K562 (cell line): ENCODE data around the gene AIFM3. TPM values are rescaled to one million over a fixed set of nuclear protein-coding genes. Genes with fewer than 3 reads are reported as not detected.
A peak's percentile ranks its signal among the peaks of the same experiment; 100 is the strongest.

Experiments
- ADNP ChIP-seq: fragments of 200-800 bp; sonication (Bioruptor generic); IDR thresholded peaks from 2 replicates; pipeline ENCODE4 v1.6.1; 2016; ENCODE audit warnings: missing genetic modification characterization, missing compliant biosample characterization
- FOSL1 ChIP-seq: fragments of 200-800 bp; sonication (Bioruptor generic); conservative IDR thresholded peaks from 2 replicates; pipeline ENCODE4 v1.6.1; 2016; ENCODE audit warnings: missing genetic modification characterization, missing compliant biosample characterization
- HNRNPH1 ChIP-seq: fragments of 200-400 bp; formaldehyde crosslinking; optimal IDR thresholded peaks from 2 replicates; pipeline ENCODE3; 2017; ENCODE audit warnings: low read depth, mild to moderate bottlenecking, low read length, moderate library complexity
- IRF9 ChIP-seq: fragments of 450-650 bp; IDR thresholded peaks from 2 replicates; pipeline ENCODE4 v1.6.1; 2016; ENCODE audit warnings: missing biosample characterization, missing genetic modification characterization
- LARP7 ChIP-seq: fragments of 450-650 bp; IDR thresholded peaks from 2 replicates; pipeline ENCODE4 v1.6.1; 2016
- NEUROD1 ChIP-seq: fragments of 150-350 bp; IDR thresholded peaks from 2 replicates; pipeline ENCODE4 v1.6.1; 2014; ENCODE audit warnings: borderline replicate concordance, low read length, low read depth; ENCODE audit not compliant: partially characterized antibody
- SMARCA4 ChIP-seq: fragments of 450-650 bp; IDR thresholded peaks from 2 replicates; pipeline ENCODE4 v1.6.1; 2016
- TEAD2 ChIP-seq: fragments of 450-650 bp; IDR thresholded peaks from 2 replicates; pipeline ENCODE4 v1.6.1; 2016; ENCODE audit warnings: missing genetic modification characterization, control low read depth, missing compliant biosample characterization
- ZBTB11 ChIP-seq, 3 experiments: fragments of 200-800 bp in 1 of 3; fragments of 250-450 bp in 1 of 3; fragments of 450-650 bp in 1 of 3; sonication (Bioruptor Pico) in 1 of 3; sonication (Bioruptor generic) in 1 of 3; formaldehyde crosslinking in 1 of 3; IDR thresholded peaks; 2 replicates each; pipeline versions ENCODE4 v1.6.1 to v1.8.0; 2016 to 2022; ENCODE audit warnings: mild to moderate bottlenecking in 2 of 3, missing genetic modification characterization in 2 of 3, missing compliant biosample characterization in 1 of 3, moderate library complexity in 1 of 3
- ZBTB34 ChIP-seq: fragments of 250-450 bp; sonication (Bioruptor Pico); IDR thresholded peaks from 2 replicates; pipeline ENCODE4 v1.8.0; 2021; ENCODE audit warnings: mild to moderate bottlenecking, moderate library complexity
- ZBTB5 ChIP-seq: fragments of 450-650 bp; IDR thresholded peaks from 2 replicates; pipeline ENCODE4 v1.6.1; 2017; ENCODE audit warnings: antibody characterized with exemption
- ZC3H11A ChIP-seq: IDR thresholded peaks from 2 replicates; pipeline ENCODE4 v1.6.1; 2012; ENCODE audit warnings: low read depth, low read length, improper control_type of control experiment
- ZMIZ1 ChIP-seq, 2 experiments: fragments of 150-350 bp in 1 of 2; IDR thresholded peaks; 2 replicates each; pipeline ENCODE4 v1.6.1; 2012 to 2016; ENCODE audit warnings: low read depth in 2 of 2, low read length in 2 of 2, mild to moderate bottlenecking in 1 of 2, moderate library complexity in 1 of 2
- ZNF316 ChIP-seq: fragments of 450-650 bp; IDR thresholded peaks from 2 replicates; pipeline ENCODE4 v1.6.1; 2016
- ZNF395 ChIP-seq: fragments of 200-800 bp; sonication (Bioruptor generic); IDR thresholded peaks from 2 replicates; pipeline ENCODE4 v1.6.1; 2017; ENCODE audit warnings: missing genetic modification characterization, missing compliant biosample characterization
- polyA plus RNA-seq, 8 experiments: library from polyadenylated mRNA; depleted of rRNA in 4 of 8; stranded (reverse) in 5 of 8; unstranded in 3 of 8; fragments of >200 nt; fragmentation: Nextera tagmentation in 2 of 8; fragmentation: Illumina TruSeq in 1 of 8; extraction: Ambion mirVana in 2 of 8; extraction: Trizol in 1 of 8; gene quantifications; 2 replicates each; pipeline versions ENCODE4 v1.2.1 to v1.2.3, GENCODE V29; 2011 to 2014; ENCODE audit warnings: inconsistent platforms in 1 of 8, missing spikeins in 1 of 8
- total RNA-seq, 7 experiments: library from RNA; depleted of rRNA in 6 of 7; stranded (reverse); fragments of >200 nt in 6 of 7; fragmentation: Illumina TruSeq in 2 of 7; extraction: Trizol in 2 of 7; gene quantifications; 2 replicates each; pipeline versions ENCODE4 v1.2.1 to v1.2.3, GENCODE V29; 2011 to 2021; ENCODE audit warnings: low replicate concordance in 1 of 7

The AIFM3 gene
- total and polyA plus RNA-seq, 9 of the 15 experiments (the other 6 are each of a cell fraction or from before 2014, with no cell fraction given), result 0.03 to 0.20 (median 0.07) TPM; not detected in 1

- no peak for TF ChIP-seq FOSL1 (tag)
- no peak for TF ChIP-seq NEUROD1
- TF ChIP-seq HNRNPH1, result no peak
- 0 out of 2 replicates have a peak, but pooled peaks have one; percentile 11 for TF ChIP-seq TEAD2
- no peak for TF ChIP-seq ZBTB34 (CRISPR knock-in tag)
- no peak for TF ChIP-seq ZC3H11A
- no peak for TF ChIP-seq ZMIZ1 (IDR thresholded peaks at IDR 0.05; ENCODE audit: low read depth in 2 of 2, low read length in 2 of 2)
- TF ChIP-seq ZBTB5, result no peak
- TF ChIP-seq LARP7, result 0 out of 2 replicates have a peak, but pooled peaks have one; percentile 13
- TF ChIP-seq ZNF316, result peak; percentile 48
- TF ChIP-seq ZNF395 (CRISPR knock-in tag), result no peak
- TF ChIP-seq ZBTB11 (CRISPR knock-in tag; IDR thresholded peaks at IDR 0.05), result no peak
- TF ChIP-seq IRF9 (tag), result no peak
- TF ChIP-seq SMARCA4, result no peak
- no peak for TF ChIP-seq ADNP (tag)
Observed at GRCh38 chr22:20940186-20940651, 26.8 kb upstream of the AIFM3 start (continued).
